ENCODE data around the gene AKT1S1.

The AKT1S1 gene

DNA sequence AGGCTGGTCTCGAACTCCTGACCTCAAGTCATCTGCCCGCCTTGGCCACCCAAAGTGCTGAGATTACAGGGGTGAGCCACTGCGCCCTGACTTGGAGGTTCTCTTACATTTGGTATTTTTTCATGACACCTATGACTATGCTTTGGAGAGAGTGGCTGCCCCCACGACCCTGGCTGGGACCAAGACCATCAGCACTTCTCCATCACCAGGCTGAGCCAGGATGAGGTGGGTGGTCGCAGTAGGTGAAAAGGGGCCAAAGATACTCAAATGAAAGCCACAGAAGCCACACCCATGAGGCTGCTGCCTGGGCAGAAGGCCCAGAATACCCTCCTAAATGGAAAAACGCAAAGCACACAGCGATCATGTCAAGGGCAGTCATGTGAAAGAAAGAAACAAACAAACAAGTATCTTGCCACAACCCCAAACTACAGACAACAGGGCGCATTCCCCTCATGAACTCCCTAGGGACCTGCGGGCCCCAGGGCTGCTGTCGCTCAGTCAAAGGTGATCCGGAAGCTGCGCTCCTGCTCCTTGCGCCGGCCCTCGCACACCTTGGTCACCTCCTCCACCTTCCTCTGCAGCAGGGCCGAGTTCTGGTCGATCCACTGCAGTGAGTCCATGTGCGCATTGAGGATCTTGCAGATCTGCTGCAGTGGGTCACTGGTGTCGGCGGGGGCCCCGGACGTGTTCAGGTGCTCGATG is 30.7 kb upstream of the AKT1S1 start:
- DNase-seq = no peak

DNA sequence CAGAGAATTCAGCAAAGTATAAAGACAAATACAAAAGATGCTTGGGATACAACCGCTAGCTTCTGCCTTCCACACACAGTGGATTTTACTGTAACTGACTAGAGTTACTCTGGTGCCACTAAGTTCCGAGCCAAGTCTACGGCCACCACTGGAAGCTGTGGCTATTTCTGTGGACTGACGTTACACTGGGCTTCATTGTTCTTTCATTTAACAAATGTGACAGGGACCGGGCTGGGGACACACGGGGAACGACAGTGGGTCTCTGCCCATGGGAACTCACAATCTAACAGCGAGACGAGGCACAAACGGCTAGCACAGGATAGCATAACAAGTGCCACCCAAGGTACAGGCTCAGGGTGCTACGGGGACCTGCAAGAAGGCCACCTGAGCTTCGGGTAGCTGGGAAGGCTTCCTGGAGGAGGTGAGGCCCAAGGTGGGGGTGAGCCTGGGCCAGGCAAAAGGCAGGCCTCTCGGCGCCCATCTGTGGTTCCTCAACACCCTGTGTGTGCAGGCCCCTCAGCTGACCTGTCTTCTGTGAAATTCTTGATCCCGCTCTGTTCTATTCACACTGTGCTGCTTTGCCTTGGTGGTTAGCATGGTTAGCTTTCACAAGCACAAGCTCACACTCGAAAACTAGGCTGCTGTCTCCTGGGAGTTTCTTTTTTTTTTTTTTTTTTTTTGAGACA is 29.9 kb upstream of the AKT1S1 start:
- DNase-seq = no peak

DNA sequence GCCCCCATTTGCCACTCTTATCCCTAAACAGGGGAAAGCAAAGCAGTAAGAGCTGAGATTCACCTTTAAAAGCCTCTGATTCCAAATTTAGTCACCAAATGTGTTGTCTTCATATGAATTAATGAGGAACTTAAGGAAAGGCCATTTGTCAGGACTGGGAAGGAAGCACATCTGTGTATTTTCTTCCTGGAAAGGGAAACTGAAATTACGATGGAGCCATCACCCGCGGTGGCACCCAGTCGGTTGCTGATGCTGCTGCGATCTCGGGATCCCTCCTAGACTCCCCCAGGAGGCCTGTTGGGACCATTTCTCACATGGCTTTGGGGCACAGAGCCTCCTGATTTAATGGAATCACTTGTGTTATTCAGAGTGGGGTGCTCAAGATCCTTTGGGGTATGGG is 27.0 kb upstream of the AKT1S1 start:
- no peak for DNase-seq

DNA sequence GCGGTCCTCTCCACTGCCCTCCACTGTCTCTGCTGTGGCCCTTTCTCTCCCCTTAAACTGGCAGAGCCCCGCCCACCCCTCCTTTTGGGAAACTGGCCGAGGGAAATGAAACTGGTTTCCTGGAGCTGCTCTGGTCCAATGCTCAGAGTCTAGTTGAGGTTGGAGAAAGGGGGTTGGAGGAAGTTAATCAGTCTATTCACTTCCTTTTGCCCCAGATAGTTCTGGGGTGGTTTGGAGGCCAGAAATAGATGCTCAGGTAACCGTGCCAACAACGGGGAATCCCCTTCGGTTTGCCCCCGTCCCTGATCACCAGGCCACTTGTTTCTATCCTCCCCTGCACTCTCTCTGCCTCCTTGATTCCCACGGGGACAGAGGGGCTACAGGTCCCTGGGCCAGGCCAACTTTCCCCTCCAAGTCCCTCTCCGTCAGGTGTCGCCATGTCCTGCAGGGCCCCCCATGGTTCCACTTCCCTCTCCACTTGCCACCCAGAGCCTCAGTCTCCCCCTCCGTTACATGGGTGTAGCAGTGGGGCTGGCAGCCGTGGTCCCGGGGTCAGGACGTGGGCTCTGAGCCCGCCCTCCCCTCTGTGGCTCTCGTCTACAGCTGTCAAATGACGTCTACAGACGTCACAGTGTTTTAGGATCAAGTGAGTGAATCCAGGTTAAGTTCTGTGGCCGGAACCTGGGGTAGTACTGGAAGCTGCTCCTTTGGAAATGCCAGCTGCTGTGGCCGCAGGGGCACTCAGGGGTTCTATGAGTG is 19.9 kb upstream of the AKT1S1 start, which contains the start of gene IL4I1:
Gene IL4I1 (minus strand): TSS at position 25 of the 759 bp plus-strand sequence. CDS start 727 bp downstream, outside the sequence.
- DNase-seq = peak; percentile 65

DNA sequence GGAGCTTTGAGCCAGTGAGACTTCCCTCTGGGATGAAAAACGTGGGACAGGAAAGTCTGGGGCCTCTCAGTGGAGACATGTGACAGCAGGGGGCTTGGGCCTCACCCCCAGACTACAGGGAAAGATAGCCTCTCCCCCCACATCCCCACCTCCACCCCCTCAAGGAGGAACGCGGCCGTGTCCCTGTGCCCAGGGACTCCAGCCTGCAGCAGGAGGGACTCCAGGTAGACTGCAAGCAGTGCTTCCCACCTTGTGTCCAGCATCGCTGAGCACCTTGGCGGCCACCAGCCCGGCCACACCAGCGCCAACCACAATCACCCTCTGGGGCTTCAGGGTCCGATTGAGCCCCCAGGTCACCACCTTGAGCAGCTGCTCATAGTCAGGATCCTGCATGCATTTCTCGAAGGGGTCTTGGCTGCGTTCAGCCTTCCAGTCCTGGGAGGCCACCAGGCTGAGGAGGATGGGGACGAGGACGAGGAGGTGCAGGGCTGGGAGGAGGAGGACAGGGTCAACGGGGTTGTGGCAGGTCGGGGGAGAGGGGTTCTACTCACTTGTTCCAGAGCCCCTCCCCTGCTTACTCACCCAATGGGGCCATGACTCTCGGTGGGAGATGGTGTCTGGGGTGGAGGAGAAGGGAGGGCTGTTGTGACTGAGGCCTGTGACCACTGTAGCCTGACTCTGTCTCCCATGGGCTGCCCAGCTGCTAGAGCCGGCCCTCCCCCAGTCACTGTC is 18.6 kb upstream of the AKT1S1 start:
- DNase-seq = no peak

DNA sequence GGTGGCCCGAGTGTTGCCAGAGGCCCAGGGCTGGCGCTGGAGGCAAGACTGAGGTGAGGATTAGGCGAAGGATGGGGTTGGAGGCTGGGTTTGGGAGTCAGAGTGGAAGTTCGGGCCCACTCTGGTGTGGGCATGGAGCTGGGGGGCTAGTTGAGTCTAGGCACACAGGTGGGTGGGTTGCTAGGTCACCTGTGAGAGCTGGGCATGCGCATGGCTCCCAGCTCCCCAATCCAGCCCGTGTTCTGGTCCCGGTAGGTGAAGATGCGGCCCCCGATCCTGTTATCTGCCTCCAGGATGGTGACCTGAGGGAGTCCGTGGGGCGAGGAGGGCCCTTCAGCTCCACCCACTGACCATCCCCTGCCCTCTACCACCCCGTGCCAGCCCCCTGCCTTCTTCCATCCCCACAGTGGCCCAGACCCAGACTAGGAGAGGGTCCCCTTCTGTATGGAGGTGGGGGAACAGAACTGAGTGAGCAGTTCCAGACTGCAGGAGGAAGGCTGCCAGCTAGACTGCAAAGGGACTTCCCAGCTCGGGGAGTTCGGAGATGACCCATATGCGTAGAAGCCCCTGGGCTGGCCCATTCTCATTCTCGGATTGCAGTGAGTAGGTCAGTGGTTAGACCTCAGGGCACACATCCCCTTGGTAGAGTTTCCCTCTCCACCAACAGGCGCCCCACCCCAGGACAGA is 17.9 kb upstream of the AKT1S1 start:
- DNase-seq = no peak

DNA sequence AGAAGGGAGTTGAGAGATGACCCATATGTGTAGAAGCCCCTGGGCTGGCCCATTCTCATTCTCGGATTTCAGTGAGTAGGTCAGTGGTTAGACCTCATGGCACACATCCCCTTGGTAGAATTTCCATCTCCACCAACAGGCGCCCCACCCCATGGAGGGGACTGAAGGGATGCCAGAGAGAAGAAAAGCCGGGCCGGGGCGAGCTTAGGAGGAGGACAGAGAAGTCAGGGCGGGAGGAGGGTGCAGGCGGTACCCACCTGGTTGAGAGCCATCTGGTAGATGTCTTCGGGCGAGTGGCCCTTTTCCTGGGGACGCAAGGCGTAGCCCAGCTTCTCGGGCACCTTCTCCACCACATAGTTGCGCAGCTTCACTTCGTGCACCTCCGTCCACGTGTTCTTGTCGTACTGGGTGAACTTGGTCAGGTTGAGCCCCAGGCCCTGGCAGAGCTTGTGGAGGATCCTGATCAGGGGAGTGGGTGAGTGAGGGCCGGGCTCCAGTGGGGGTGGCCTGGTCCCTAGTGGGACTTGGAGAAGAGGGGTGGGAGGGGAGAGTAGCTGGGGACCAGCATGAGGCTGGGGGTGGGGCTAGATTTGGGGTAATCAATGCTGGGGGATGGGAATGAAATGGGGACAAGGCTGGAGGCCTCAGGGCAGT is 17.0 kb upstream of the AKT1S1 start:
- no peak for DNase-seq

DNA sequence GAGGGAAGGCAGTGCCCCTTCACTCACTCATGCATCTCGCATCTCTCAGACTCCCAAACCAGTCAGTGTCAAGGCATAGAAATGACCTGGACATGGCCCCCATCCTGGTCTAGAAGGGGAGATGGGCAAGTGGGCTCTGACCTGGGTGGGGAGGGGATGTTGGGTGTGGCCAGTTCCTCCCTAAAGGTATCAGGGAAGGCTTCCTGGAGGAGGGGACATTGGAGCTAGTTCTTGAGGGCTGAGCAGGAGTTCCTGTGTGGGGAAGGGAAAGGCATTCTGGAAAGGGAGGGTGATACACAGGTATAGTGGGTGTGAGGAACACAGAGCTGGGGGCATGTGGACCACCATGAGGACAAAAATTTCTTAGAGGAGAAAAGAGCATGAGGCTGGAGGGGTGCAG is 15.6 kb upstream of the AKT1S1 start:
- no peak for DNase-seq

DNA sequence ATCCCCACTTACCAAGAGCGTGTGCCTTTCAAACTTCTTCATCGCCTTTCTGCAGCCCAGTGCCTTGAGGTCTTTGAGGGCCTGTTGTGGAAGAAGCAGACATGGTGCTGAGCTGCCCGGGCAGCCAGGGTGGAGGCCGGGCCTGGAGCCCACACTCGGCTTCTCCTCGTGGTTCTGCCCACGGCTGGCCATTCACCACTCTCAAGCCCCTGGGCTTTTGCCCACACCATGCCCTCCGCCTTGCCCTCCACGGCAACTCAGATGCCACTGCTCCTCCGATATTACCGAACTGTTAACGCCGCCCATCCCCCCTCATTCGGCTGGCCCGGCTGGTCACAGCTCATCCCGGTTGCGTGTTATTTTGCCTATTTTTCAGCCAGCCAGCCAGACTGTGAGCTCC is 14.2 kb upstream of the AKT1S1 start:
- DNase-seq = no peak

DNA sequence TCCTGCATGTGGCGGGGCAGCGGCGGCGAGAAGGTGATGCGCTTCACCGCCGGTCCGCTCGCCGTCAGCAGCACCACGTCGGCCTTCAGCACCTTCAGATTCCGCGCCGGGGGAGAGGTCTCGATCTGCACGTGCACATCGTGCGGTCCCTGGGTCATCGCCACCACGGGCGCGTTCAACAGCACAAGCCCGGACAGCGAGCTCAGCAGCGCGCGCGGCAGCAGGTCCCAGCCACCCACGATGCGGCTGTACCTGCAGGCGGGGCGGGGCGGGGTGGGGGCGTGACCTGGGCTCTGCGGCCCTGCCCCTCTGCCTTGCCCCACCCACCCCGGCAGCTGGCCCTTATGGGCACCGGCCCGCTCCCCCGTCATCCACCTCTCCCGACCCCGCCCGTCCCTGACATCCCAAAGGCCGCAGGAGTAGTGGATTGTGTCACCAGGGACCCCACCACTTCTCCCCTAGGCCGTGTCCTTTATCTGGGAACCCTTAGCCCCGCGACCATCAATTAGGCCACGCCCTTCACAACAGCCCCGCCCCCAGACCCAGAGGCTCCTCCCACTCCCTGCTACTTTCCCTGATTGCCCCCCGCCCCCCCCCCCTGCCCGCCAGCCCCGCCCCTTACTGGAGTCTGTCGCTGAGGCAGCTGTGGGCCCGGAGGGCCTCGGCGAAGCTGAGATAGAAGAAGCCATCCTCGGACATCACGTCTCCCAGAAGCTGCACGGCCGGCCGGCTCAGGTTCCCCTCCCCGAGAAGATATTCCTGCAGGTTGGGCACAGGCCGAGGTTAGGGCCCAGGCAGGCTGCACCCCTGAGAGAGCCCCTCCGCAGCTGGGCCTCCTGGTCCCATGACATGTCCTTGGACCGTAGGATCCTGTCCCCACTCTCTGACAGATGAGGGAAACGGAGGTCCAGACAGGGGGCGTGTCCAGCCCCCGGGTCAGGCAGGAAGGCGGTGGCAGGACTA is 13.5 kb upstream of the AKT1S1 start:
- peak; percentile 84 for DNase-seq

DNA sequence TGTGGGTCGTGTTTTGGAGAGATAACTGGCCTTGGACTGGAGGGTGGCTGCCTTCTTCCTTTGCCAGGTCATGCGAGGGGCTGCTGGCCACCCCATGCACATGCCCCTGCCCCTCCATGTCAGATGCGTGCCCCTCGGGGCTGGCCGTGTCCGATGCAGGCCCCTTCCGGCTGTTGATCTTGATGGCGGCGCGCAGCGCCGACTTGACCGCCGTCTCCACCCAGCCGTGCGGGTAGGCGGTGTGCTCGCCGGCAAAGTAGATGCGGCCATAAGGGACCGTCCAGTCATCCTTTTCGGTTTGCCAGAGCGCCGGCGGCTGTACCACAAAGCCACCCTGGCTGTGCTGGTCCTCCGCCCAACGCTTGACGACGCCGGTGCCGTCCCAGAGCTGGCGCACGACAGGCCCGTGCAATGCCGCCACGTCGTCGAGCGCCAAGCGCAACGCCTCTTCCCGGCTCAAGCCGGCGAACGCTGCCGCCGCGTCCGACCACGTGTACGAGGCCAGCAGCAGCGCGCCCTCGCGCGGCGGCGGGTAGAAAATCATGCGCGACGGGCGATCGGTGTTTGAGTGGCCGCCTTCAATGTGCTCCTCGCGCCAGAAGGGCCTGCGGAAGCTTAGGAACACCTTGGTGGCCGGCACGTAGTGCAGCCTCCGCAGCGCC is 12.7 kb upstream of the AKT1S1 start:
- DNase-seq = peak; percentile 83

DNA sequence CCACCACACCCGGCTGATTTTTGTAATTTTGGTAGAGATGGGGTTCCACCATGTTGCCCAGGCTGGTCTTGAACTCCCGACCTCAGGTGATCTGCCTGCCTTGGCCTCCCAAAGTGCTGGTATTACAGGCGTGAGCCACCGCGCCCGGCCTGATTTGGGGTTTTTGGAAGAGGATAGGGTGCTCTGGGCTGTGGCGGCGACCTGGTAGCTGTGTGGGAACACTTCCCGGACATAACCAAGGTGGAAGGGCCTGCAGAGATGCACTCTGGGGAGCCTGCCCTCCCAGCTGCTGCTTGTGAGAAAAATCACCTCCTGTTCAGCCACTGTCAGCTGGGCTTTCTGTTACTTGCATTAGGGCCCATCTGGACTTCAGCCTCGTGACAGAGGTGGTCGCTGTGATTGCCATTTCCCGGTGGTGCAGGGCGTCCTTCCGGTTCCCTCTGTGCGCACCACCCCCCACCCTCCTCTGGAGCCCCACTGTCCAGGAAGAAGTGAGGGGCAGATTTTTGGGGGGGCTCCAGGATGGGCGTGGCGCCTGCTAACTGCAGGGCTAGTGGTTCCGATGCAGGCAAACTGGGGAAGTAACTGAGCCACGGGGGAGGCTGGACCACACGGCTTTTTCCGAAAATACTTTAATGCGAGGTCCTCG is 12.0 kb upstream of the AKT1S1 start:
- no peak for DNase-seq

DNA sequence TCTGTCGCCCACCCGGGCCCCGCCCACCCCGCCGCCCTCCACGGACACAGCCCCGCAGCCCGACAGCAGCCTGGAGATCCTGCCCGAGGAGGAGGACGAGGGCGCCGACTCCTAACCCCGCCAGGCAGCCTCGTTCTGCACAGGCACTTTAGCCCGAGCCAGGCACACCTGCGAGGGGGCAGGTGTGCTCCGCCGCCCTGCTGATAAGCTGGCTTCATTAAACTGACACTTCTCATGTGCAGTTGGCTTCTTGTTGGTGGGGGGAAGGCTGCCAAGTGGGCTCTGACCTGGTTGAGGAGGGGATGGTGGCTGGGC is 11.3 kb upstream of the AKT1S1 start:
- no peak for DNase-seq

DNA sequence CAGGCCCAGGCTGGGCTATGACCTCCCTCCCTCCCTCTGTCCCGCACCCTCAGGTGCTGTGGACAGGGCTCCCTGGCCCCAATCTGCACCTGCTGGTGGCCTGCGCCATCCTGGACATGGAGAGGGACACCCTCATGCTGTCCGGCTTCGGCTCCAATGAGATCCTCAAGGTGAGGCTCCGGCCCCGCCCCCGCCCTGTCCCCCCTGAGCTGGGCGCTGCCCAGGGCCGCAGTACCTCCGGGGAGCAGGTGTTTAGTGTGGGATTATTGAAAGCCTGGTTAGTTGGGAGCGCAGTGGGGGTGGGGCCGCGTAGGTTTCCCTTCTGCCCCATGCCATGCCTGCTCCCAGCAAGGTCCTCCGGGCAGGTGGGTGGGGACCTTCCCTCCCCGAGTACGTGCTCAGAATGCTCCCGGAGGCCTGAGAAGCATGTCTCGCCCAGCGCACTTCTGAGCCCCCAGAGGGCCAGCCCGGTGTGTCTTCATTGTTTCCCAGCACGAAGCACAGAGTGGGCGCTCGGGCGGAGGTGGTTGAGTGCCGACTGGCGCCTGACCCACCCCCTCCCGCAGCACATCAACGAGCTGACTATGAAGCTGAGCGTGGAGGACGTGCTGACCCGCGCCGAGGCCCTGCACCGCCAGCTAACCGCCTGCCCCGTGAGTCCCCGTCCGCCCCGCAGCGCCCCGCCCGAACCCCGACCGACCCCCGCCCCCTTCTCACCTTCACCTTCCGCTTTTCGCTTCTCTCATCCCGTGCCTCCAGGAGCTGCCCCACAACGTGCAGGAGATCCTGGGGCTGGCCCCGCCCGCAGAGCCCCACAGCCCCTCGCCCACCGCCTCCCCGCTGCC is 10.7 kb upstream of the AKT1S1 start:
- DNase-seq = no peak

DNA sequence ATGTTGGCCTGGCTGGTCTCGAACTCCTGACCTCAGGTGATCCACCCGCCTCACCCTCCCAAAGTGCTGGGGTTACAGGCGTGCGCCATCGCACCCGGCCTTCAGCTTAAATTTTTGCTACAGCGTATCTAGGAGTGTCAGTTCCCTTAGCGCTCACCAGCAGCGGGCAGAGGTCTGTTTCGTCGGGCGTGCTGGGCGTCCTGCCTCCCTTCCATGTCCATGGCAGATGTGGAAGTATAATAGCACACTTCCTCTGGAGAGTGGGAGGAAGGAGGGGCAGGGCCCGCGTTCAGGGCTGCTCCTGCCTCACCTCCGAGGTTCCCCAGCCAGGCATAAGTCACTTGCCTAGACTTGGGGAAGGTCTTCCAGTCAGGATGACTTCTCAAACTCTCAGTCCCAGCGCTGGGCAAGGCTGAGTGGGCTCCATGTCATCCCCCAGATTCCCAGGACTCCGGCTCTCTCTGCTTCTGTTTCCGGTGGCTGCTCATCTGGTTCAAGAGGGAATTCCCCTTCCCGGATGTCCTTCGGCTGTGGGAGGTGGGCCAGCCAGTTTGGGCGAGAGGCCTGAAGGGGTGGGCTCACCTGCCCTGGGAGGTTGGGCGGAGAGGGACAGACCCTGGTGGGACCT is 10.0 kb upstream of the AKT1S1 start:
- no peak for DNase-seq

DNA sequence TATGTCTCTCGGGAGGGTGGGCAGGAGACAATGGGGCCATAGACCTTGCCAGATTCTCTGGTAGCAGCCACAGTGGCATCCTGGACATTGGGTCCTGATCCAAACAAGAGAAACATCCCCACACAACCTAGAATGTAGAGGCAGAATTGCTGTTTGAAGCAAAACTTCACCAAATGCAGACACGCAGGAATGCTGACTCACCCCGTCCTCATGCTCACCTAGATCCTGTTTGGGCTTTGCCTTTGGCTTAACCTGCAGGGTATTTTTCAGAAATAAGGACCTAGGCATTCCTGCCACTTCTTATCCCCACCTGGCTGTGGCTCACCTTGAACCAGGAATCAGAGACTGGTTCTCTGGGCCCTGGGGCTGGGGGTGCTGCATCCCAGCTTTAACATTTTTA is 7.6 kb upstream of the AKT1S1 start:
- DNase-seq = no peak

DNA sequence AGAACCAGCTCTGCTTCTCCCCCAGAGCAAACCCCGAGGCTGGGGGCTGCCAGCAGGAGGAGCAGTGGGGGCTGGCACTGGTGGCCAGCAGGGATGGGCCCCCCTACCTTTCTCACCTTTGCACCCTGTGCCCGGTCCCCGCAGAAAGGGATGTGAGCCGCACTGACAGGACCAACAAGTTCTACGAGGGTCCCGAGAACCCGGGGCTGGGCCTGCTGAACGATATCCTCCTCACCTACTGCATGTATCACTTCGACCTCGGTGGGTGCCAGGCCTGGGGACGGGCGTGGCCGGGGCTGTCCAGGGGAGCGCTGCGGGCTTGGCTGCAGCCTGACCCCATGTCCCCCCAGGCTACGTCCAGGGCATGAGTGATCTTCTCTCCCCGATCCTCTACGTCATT is 7.0 kb upstream of the AKT1S1 start:
- no peak for DNase-seq

DNA sequence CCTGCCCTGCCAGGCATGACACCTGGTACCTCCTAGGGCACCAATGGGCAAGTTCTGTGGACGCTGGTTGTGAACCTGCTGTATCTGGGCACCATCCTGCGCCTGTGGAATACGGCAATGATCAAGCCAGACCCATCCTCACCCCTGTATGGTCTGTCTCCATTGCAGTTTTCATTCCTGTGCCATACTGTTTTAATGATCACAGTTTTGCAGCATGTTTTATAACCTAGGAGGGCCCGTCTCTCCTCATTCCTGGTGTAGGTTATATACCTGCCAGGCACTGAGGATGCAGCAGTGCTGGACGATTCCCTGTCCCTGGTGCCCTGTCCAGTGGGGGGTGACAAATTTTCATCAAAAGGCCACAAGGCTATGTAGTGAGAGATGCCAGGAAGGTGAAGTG is 5.9 kb upstream of the AKT1S1 start:
- DNase-seq = no peak
